Body of pancreas (tissue), 4 donors: ENCODE data around the gene MEGF9.

ENCODE experiments used
- POLR2A ChIP-seq, 3 donors: fragments of 450-650 bp; IDR thresholded peaks; one replicate each; pipeline ENCODE4 v1.6.1; 2016; ENCODE audit warnings: antibody characterized with exemption in 3 of 3, mild to moderate bottlenecking in 2 of 3
- TF ChIP-seq, protein P1 (sequence below), 7 experiments: fragments of 450-650 bp in 4 of 7; fragments of 200-600 bp in 3 of 7; sonication (generic) in 3 of 7; IDR thresholded peaks; one replicate each; pipeline ENCODE4 v1.5.1; 2016 to 2019; ENCODE audit warnings: antibody characterized with exemption in 7 of 7

DNA sequence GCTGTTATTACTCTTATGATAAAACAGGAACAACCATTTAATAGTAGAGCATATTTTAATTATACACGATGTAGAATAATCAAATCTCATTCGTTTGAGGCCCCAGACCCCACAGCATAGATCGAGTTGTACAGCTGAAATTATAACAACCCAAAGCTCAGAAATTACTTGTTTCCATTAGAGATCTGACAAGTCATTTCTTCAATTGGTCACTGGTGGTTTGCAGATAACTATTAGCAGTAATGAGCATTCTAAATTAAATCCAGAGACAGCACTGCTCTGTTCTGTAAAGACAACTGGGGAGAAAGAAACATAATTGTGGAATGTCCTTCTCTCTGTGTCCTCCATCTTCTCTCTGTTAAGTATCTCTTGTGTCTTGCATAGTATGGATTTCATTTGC is 147.2 kb downstream of the MEGF9 start:
- TF ChIP-seq, protein P1, sequence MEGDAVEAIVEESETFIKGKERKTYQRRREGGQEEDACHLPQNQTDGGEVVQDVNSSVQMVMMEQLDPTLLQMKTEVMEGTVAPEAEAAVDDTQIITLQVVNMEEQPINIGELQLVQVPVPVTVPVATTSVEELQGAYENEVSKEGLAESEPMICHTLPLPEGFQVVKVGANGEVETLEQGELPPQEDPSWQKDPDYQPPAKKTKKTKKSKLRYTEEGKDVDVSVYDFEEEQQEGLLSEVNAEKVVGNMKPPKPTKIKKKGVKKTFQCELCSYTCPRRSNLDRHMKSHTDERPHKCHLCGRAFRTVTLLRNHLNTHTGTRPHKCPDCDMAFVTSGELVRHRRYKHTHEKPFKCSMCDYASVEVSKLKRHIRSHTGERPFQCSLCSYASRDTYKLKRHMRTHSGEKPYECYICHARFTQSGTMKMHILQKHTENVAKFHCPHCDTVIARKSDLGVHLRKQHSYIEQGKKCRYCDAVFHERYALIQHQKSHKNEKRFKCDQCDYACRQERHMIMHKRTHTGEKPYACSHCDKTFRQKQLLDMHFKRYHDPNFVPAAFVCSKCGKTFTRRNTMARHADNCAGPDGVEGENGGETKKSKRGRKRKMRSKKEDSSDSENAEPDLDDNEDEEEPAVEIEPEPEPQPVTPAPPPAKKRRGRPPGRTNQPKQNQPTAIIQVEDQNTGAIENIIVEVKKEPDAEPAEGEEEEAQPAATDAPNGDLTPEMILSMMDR (IDR thresholded peaks at IDR 0.05) = no peak
- TF ChIP-seq POLR2A (IDR thresholded peaks at IDR 0.05) = no peak
